K562 (cell line): ENCODE data around the gene CD300C. TPM values are rescaled to one million over a fixed set of nuclear protein-coding genes. Genes with fewer than 3 reads are reported as not detected.

Experiments
- ARID2 ChIP-seq: fragments of 450-650 bp; IDR thresholded peaks from 2 replicates; pipeline ENCODE4 v1.6.1; 2017; ENCODE audit warnings: antibody characterized with exemption, mild to moderate bottlenecking
- BRD9 ChIP-seq: fragments of 450-650 bp; IDR thresholded peaks from 2 replicates; pipeline ENCODE4 v1.6.1; 2018; ENCODE audit warnings: low read depth; ENCODE audit not compliant: partially characterized antibody
- ESRRA ChIP-seq: fragments of 450-650 bp; IDR thresholded peaks from 2 replicates; pipeline ENCODE4 v1.6.1; 2014; ENCODE audit warnings: low read depth, mild to moderate bottlenecking, moderate library complexity, borderline replicate concordance
- MIER1 ChIP-seq: fragments of 450-650 bp; IDR thresholded peaks from 2 replicates; pipeline ENCODE4 v1.6.1; 2016; ENCODE audit warnings: antibody characterized with exemption, mild to moderate bottlenecking, low read depth
- SMAD1 ChIP-seq: fragments of 150-350 bp; IDR thresholded peaks from 2 replicates; pipeline ENCODE4 v1.6.1; 2014; ENCODE audit warnings: low read length, low read depth; ENCODE audit not compliant: partially characterized antibody
- SMC3 ChIP-seq: conservative IDR thresholded peaks from 2 replicates; pipeline ENCODE4 v1.6.1; 2011; ENCODE audit warnings: low read depth, low read length, improper control_type of control experiment; ENCODE audit not compliant: insufficient read depth
- TEAD1 ChIP-seq, 2 experiments: fragments of 450-650 bp in 1 of 2; sonication (generic) in 1 of 2; formaldehyde crosslinking; IDR thresholded peaks; 2 replicates each; pipeline versions ENCODE4 v1.4.0 to v1.8.0; 2020 to 2022; ENCODE audit warnings: mild to moderate bottlenecking in 2 of 2, missing genetic modification reagents in 1 of 2
- TRIM28 ChIP-seq: fragments of 450-650 bp; IDR thresholded peaks from 2 replicates; pipeline ENCODE4 v1.6.1; 2017
- ZFP1 ChIP-seq: fragments of 450-650 bp; formaldehyde crosslinking; IDR thresholded peaks from 2 replicates; pipeline ENCODE4 v1.4.0; 2020; ENCODE audit warnings: mild to moderate bottlenecking, mixed read lengths
- ZKSCAN1 ChIP-seq: fragments of 150-350 bp; IDR thresholded peaks from 2 replicates; pipeline ENCODE4 v1.6.1; 2016; ENCODE audit warnings: low read depth, low read length
- ZKSCAN3 ChIP-seq: fragments of 250-450 bp; sonication (Bioruptor Pico); IDR thresholded peaks from 2 replicates; pipeline ENCODE4 v1.4.0; 2020
- polyA plus RNA-seq, 8 experiments: library from polyadenylated mRNA; depleted of rRNA in 4 of 8; stranded (reverse) in 5 of 8; unstranded in 3 of 8; fragments of >200 nt; fragmentation: Nextera tagmentation in 2 of 8; fragmentation: Illumina TruSeq in 1 of 8; extraction: Ambion mirVana in 2 of 8; extraction: Trizol in 1 of 8; gene quantifications; 2 replicates each; pipeline versions ENCODE4 v1.2.1 to v1.2.3, GENCODE V29; 2011 to 2014; ENCODE audit warnings: inconsistent platforms in 1 of 8, missing spikeins in 1 of 8
- total RNA-seq, 7 experiments: library from RNA; depleted of rRNA in 6 of 7; stranded (reverse); fragments of >200 nt in 6 of 7; fragmentation: Illumina TruSeq in 2 of 7; extraction: Trizol in 2 of 7; gene quantifications; 2 replicates each; pipeline versions ENCODE4 v1.2.1 to v1.2.3, GENCODE V29; 2011 to 2021; ENCODE audit warnings: low replicate concordance in 1 of 7
- TF ChIP-seq, protein P1 (sequence below): fragments of 250-450 bp; sonication (Bioruptor Pico); IDR thresholded peaks from 2 replicates; pipeline ENCODE4 v1.9.0; 2021; ENCODE audit warnings: mild to moderate bottlenecking
- TF ChIP-seq, protein P2 (sequence below), 2 experiments: fragments of 450-650 bp; formaldehyde crosslinking in 1 of 2; IDR thresholded peaks; 2 replicates each; pipeline versions ENCODE4 v1.4.0 to v1.6.1; 2014 to 2020; ENCODE audit warnings: mild to moderate bottlenecking in 2 of 2, borderline replicate concordance in 1 of 2, low read depth in 1 of 2
- TF ChIP-seq, protein P3 (sequence below): fragments of 450-650 bp; formaldehyde crosslinking; IDR thresholded peaks from 2 replicates; pipeline ENCODE4 v1.4.0; 2020; ENCODE audit warnings: mild to moderate bottlenecking, moderate library complexity
- TF ChIP-seq, protein P4 (sequence below), 2 experiments: IDR thresholded peaks; 2 replicates each; pipeline ENCODE4 v1.6.1; 2011; ENCODE audit warnings: borderline replicate concordance in 1 of 2, control low read depth in 1 of 2, low read depth in 1 of 2, low read length in 1 of 2, mild to moderate bottlenecking in 1 of 2, mixed read lengths in 1 of 2, moderate library complexity in 1 of 2; ENCODE audit not compliant: insufficient read depth in 1 of 2, insufficient read length in 1 of 2, poor library complexity in 1 of 2, severe bottlenecking in 1 of 2; ENCODE audit errors: extremely low read depth in 1 of 2

Gene CD300C
- total and polyA plus RNA-seq, 9 of the 15 experiments (the other 6 are each of a cell fraction or from before 2014, with no cell fraction given) = 0.04 to 0.16 (median 0.07) TPM; not detected in 6

DNA sequence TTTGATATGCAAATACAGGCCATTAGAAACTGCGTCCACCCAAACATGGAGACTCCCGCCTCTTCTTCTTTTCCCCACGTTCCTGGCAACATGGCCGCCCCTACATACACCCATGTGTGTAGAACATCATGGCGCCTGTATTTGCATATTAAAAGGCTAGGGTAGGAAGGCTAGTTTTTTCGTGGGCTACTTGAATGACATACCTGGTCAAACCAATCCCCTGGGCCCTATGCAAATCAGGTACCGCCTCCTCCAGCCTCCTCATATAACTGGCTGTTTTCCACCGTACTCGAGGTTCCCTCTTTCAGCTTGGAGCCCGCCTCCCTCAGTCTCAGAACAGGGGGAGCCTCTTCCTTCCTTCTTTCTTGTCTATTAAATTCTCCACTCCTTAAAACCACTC, 13.8 kb downstream of the CD300C start (continued):
- TF ChIP-seq SMAD1 (no peak), MIER1 (no peak), SMC3 (no peak), ZKSCAN1 (no peak), ARID2 (no peak), TRIM28 (no peak), ZFP1 (no peak), BRD9 (no peak), ESRRA (no peak), ZKSCAN3 (CRISPR knock-in tag) (no peak), TEAD1 (CRISPR knock-in tag; IDR thresholded peaks at IDR 0.05) (no peak)
- TF ChIP-seq, protein P1, sequence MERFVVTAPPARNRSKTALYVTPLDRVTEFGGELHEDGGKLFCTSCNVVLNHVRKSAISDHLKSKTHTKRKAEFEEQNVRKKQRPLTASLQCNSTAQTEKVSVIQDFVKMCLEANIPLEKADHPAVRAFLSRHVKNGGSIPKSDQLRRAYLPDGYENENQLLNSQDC = no peak
- TF ChIP-seq, protein P2, sequence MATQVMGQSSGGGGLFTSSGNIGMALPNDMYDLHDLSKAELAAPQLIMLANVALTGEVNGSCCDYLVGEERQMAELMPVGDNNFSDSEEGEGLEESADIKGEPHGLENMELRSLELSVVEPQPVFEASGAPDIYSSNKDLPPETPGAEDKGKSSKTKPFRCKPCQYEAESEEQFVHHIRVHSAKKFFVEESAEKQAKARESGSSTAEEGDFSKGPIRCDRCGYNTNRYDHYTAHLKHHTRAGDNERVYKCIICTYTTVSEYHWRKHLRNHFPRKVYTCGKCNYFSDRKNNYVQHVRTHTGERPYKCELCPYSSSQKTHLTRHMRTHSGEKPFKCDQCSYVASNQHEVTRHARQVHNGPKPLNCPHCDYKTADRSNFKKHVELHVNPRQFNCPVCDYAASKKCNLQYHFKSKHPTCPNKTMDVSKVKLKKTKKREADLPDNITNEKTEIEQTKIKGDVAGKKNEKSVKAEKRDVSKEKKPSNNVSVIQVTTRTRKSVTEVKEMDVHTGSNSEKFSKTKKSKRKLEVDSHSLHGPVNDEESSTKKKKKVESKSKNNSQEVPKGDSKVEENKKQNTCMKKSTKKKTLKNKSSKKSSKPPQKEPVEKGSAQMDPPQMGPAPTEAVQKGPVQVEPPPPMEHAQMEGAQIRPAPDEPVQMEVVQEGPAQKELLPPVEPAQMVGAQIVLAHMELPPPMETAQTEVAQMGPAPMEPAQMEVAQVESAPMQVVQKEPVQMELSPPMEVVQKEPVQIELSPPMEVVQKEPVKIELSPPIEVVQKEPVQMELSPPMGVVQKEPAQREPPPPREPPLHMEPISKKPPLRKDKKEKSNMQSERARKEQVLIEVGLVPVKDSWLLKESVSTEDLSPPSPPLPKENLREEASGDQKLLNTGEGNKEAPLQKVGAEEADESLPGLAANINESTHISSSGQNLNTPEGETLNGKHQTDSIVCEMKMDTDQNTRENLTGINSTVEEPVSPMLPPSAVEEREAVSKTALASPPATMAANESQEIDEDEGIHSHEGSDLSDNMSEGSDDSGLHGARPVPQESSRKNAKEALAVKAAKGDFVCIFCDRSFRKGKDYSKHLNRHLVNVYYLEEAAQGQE (IDR thresholded peaks at IDR 0.05; ENCODE audit: borderline replicate concordance) = no peak
- TF ChIP-seq, protein P2 (CRISPR knock-in tag; IDR thresholded peaks at IDR 0.05; ENCODE audit: low read depth) = no peak
- TF ChIP-seq, protein P3, sequence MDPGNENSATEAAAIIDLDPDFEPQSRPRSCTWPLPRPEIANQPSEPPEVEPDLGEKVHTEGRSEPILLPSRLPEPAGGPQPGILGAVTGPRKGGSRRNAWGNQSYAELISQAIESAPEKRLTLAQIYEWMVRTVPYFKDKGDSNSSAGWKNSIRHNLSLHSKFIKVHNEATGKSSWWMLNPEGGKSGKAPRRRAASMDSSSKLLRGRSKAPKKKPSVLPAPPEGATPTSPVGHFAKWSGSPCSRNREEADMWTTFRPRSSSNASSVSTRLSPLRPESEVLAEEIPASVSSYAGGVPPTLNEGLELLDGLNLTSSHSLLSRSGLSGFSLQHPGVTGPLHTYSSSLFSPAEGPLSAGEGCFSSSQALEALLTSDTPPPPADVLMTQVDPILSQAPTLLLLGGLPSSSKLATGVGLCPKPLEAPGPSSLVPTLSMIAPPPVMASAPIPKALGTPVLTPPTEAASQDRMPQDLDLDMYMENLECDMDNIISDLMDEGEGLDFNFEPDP (CRISPR knock-in tag) = no peak
- TF ChIP-seq, protein P4, sequence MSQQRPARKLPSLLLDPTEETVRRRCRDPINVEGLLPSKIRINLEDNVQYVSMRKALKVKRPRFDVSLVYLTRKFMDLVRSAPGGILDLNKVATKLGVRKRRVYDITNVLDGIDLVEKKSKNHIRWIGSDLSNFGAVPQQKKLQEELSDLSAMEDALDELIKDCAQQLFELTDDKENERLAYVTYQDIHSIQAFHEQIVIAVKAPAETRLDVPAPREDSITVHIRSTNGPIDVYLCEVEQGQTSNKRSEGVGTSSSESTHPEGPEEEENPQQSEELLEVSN (IDR thresholded peaks at IDR 0.05; ENCODE audit: borderline replicate concordance in 1 of 2, extremely low read depth in 1 of 2, insufficient read depth in 1 of 2, insufficient read length in 1 of 2, low read depth in 1 of 2, low read length in 1 of 2, poor library complexity in 1 of 2, severe bottlenecking in 1 of 2) = peak in 1 of 2 experiments; percentile 50
- TF ChIP-seq, all 486 proteins: peak for 10
